Esophagus squamous epithelium (tissue), 4 donors: Measurements from ENCODE around the gene IRX4.

ENCODE experiments used
- CTCF ChIP-seq, 6 experiments: fragments of 450-650 bp in 4 of 6; fragments of 200-600 bp in 2 of 6; sonication (generic) in 2 of 6; IDR thresholded peaks; one replicate each; pipeline ENCODE4 v1.5.1; 2016 to 2019; ENCODE audit warnings: antibody characterized with exemption in 6 of 6, mild to moderate bottlenecking in 4 of 6, moderate library complexity in 4 of 6
- POLR2A ChIP-seq, 4 donors: fragments of 450-650 bp; IDR thresholded peaks; one replicate each; pipeline ENCODE4 v1.6.1; 2017; ENCODE audit warnings: antibody characterized with exemption in 4 of 4, mild to moderate bottlenecking in 4 of 4, moderate library complexity in 3 of 4

GRCh38 chr5:1899201-1899600 lies 16.5 kb upstream of the IRX4 start:
- TF ChIP-seq POLR2A (IDR thresholded peaks at IDR 0.05) = no peak
- no peak for TF ChIP-seq CTCF (IDR thresholded peaks at IDR 0.05)
